Mesenchymal stem cell (in vitro differentiated cells and primary cell): ENCODE results near the gene RUNX3.

Experiments used
- DNase-seq: peaks from one replicate; pipeline ENCODE4 v3.0.0-alpha.2; 2013
- H2AFZ ChIP-seq: one replicate; pipeline ENCODE4 v1.6.1; 2013; ENCODE audit warnings: low read depth, mild to moderate bottlenecking, control low read depth, inconsistent platforms, low read length, moderate library complexity
- H2AK5ac ChIP-seq: 2 replicates; pipeline ENCODE4 v1.6.1; 2013; ENCODE audit warnings: low read length, moderate library complexity, mild to moderate bottlenecking, inconsistent platforms; ENCODE audit not compliant: severe bottlenecking
- H2BK120ac ChIP-seq: one replicate; pipeline ENCODE4 v1.6.1; 2013; ENCODE audit warnings: low read depth, mild to moderate bottlenecking, inconsistent platforms, low read length, moderate library complexity
- H2BK12ac ChIP-seq, 2 experiments: one replicate each; pipeline ENCODE4 v1.6.1; 2013; ENCODE audit warnings: inconsistent platforms in 2 of 2, low read length in 2 of 2, mild to moderate bottlenecking in 2 of 2, moderate library complexity in 2 of 2, control low read depth in 1 of 2
- H2BK15ac ChIP-seq: one replicate; pipeline ENCODE4 v1.6.1; 2013; ENCODE audit warnings: mild to moderate bottlenecking, low read depth, inconsistent platforms; ENCODE audit not compliant: poor library complexity, severe bottlenecking
- H2BK5ac ChIP-seq: 2 replicates; pipeline ENCODE4 v1.6.1; 2013; ENCODE audit warnings: low read depth, mild to moderate bottlenecking, low read length, control low read depth, inconsistent platforms; ENCODE audit not compliant: poor library complexity, severe bottlenecking
- H3K14ac ChIP-seq, 2 experiments: one replicate each; pipeline ENCODE4 v1.6.1; 2013; ENCODE audit warnings: inconsistent platforms in 2 of 2, low read length in 2 of 2, control low read depth in 1 of 2, mild to moderate bottlenecking in 1 of 2, moderate library complexity in 1 of 2
- H3K18ac ChIP-seq, 2 experiments: one replicate each; pipeline ENCODE4 v1.6.1; 2013; ENCODE audit warnings: inconsistent platforms in 2 of 2, low read length in 2 of 2, control low read depth in 1 of 2, low read depth in 1 of 2, mild to moderate bottlenecking in 1 of 2
- H3K23ac ChIP-seq, 2 experiments: one replicate each; pipeline ENCODE4 v1.6.1; 2013; ENCODE audit warnings: inconsistent platforms in 2 of 2, low read length in 2 of 2, mild to moderate bottlenecking in 2 of 2, moderate library complexity in 2 of 2, control low read depth in 1 of 2
- H3K27ac ChIP-seq: 2 replicates; pipeline ENCODE4 v1.5.1; 2013; ENCODE audit warnings: mild to moderate bottlenecking, moderate library complexity, low read length, control low read depth, inconsistent platforms; ENCODE audit not compliant: poor library complexity, severe bottlenecking
- H3K27me3 ChIP-seq, 2 experiments: 2 replicates each; pipeline versions ENCODE4 v1.6.1 to v1.7.0; 2013; ENCODE audit warnings: low read length in 2 of 2, mild to moderate bottlenecking in 2 of 2, moderate library complexity in 2 of 2, control low read depth in 1 of 2, inconsistent platforms in 1 of 2; ENCODE audit not compliant: control insufficient read depth in 1 of 2, insufficient read depth in 1 of 2
- H3K36me3 ChIP-seq, 2 experiments: 2 replicates each; pipeline versions ENCODE4 v1.6.1 to v1.7.0; 2013; ENCODE audit warnings: low read length in 2 of 2, control low read depth in 1 of 2, inconsistent platforms in 1 of 2, low read depth in 1 of 2, mild to moderate bottlenecking in 1 of 2; ENCODE audit not compliant: insufficient read depth in 2 of 2, control insufficient read depth in 1 of 2
- H3K4ac ChIP-seq, 2 experiments: one replicate each; pipeline ENCODE4 v1.6.1; 2013; ENCODE audit warnings: inconsistent platforms in 2 of 2, low read length in 2 of 2, mild to moderate bottlenecking in 2 of 2, moderate library complexity in 2 of 2, control low read depth in 1 of 2, low read depth in 1 of 2
- H3K4me1 ChIP-seq: 2 replicates; pipeline ENCODE4 v1.6.1; 2013; ENCODE audit warnings: low read depth, low read length, control low read depth; ENCODE audit not compliant: control insufficient read depth, insufficient read depth
- H3K4me2 ChIP-seq: 2 replicates; pipeline ENCODE4 v1.6.1; 2013; ENCODE audit warnings: low read length, mild to moderate bottlenecking, inconsistent platforms; ENCODE audit not compliant: poor library complexity, severe bottlenecking
- H3K4me3 ChIP-seq, 2 experiments: 2 replicates each; pipeline versions ENCODE4 v1.5.1 to v1.7.0; 2013; ENCODE audit warnings: low read length in 2 of 2, mild to moderate bottlenecking in 2 of 2, control low read depth in 1 of 2, low read depth in 1 of 2; ENCODE audit not compliant: insufficient read depth in 1 of 2
- H3K79me1 ChIP-seq: replicated peaks from 2 replicates; pipeline ENCODE4 v1.6.1; 2013; ENCODE audit warnings: mild to moderate bottlenecking, control low read depth, low read length, inconsistent platforms; ENCODE audit not compliant: poor library complexity, severe bottlenecking
- H3K9ac ChIP-seq: 2 replicates; pipeline ENCODE4 v1.7.0; 2013; ENCODE audit warnings: mild to moderate bottlenecking, low read length, moderate library complexity
- H3K9me3 ChIP-seq: 2 replicates; pipeline ENCODE4 v1.7.0; 2013; ENCODE audit warnings: mild to moderate bottlenecking, low read length; ENCODE audit not compliant: control insufficient read depth
- H4K8ac ChIP-seq: one replicate; pipeline ENCODE4 v1.6.1; 2013; ENCODE audit warnings: inconsistent platforms, mild to moderate bottlenecking, low read length, moderate library complexity
- H4K91ac ChIP-seq: one replicate; pipeline ENCODE4 v1.6.1; 2013; ENCODE audit warnings: mild to moderate bottlenecking, low read length, inconsistent platforms
- WGBS: methylation state at CpG from one replicate; pipeline ENCODE4 v1.1.7; 2013; ENCODE audit warnings: mixed read lengths; 5-methylcytosine and 5-hydroxymethylcytosine counted together

The RUNX3 gene

DNA sequence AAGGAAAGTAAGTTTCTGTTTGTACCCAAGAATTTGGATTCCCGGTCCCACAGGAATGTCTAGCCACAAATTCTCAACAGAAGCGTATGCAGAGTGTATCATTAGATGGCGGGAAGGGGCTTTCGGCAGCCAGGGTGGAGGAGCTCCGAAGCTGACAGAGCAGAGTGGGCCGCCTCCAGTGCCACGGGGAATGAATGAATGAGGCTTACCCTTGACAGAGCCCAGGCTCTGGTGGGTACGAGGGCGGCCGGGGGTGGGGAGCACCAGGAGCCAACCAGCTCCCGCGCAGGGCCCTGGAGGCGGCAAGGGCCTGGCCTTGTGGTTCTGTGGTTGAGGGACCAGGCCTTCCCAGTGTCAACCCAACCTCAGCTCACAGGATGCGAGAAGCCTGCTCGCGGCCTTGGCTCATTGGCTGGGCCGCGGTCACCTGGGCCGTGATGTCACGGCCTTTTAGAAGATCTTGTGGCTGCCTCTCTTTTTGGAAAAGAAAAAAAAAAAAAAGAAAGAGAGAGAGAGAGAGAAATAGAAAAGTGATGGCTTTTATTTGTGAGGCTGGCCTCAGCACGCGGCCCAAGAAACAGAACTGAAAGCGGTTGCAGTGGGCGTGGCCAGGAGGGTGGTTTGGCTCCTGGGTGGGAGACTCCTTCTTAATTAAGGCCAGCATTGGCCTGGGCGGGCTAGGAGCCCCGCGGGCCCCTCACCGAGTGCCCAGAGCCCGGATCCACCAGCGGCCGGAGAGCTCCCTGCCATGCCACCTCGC is 34.9 kb upstream of the RUNX3 start:
- H3K18ac ChIP-seq, result no peak overlapping the region
- H2BK5ac ChIP-seq, result no peak overlapping the region
- no peak overlapping the region for H3K4me2 ChIP-seq
- H4K8ac ChIP-seq, result no peak overlapping the region
- no peak overlapping the region for H3K14ac ChIP-seq
- no peak overlapping the region for H3K9ac ChIP-seq
- no peak overlapping the region for H3K27ac ChIP-seq
- no peak overlapping the region for H2AK5ac ChIP-seq
- H3K79me1 ChIP-seq, result no peaks in the 10 kb centered on the region
- peaks cover 36 to 58% of the 10 kb centered on the region in 2 experiments for H3K27me3 ChIP-seq
- H3K9me3 ChIP-seq, result no peaks in the 10 kb centered on the region
- peak overlapping the region; percentile 18 for H4K91ac ChIP-seq
- H2BK15ac ChIP-seq, result peak overlapping the region; percentile 54
- peaks cover 8% of the 10 kb centered on the region for H3K4me1 ChIP-seq
- DNase-seq, result peak; percentile 77
- no peak overlapping the region for H3K4me3 ChIP-seq
- no peak overlapping the region for H2BK120ac ChIP-seq
- H3K36me3 ChIP-seq, result no peaks in the 10 kb centered on the region
- no peak overlapping the region for H2BK12ac ChIP-seq
- H3K23ac ChIP-seq, result no peak overlapping the region
- H2AFZ ChIP-seq, result no peak overlapping the region
- no peak overlapping the region for H3K4ac ChIP-seq
- WGBS, result 96% methylated on average over 32 of the region's 32 CpGs

DNA sequence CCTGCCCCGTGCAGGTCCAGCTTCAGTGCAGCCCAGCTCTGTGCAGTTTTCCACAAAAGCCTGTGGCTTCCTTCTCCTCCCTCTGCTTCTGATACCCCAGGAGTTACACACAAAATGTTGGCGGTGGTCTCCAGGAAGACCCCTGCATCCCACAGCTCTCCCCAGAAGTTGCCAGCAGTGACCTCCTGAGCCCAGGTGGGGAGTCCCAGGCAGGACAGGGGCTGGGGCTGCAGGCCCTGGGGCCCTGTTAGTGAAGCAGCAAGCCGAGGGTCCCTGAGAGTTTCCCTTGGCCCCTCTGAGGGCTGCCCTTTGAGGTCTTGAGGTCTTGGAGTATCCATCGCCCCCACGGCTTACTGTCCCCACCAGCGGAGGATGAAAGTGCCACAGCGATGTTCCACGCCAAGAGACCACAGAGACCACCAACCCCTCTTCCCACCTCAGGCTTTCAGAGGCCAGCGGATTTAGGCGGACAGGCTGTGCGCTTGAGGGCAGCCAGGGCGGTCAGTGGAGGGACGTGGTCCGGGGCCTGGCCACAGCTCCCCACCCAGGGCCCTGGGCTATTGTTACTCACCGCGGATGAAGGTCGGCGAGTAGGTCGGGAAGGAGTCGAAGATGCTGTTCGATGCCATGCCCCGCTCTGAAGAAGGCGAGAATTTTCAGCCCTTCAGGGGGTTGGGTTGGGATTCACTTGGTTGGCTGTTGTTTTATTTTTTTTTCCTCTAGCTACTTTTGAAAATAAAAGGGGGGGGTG is 34.0 kb upstream of the RUNX3 start:
- Histone ChIP-seq H3K27me3 (peaks cover 34 to 54% of the 10 kb centered on the region in 2 experiments), H2BK120ac (no peak overlapping the region), H3K36me3 (no peaks in the 10 kb centered on the region), H3K9ac (no peak overlapping the region), H3K4me1 (peaks cover 8% of the 10 kb centered on the region), H3K14ac (no peak overlapping the region), H2AK5ac (no peak overlapping the region), H2BK15ac (no peak overlapping the region), H3K27ac (no peak overlapping the region), H3K9me3 (no peaks in the 10 kb centered on the region), H3K23ac (no peak overlapping the region), H4K8ac (no peak overlapping the region), H3K18ac (no peak overlapping the region), H2BK12ac (no peak overlapping the region), H2AFZ (no peak overlapping the region), H3K4me3 (no peak overlapping the region), H2BK5ac (no peak overlapping the region), H3K4me2 (no peak overlapping the region), H3K4ac (no peak overlapping the region), H3K79me1 (no peaks in the 10 kb centered on the region), H4K91ac (no peak overlapping the region)
- WGBS, result 94% methylated on average over 23 of the region's 23 CpGs
- DNase-seq, result no peak

DNA sequence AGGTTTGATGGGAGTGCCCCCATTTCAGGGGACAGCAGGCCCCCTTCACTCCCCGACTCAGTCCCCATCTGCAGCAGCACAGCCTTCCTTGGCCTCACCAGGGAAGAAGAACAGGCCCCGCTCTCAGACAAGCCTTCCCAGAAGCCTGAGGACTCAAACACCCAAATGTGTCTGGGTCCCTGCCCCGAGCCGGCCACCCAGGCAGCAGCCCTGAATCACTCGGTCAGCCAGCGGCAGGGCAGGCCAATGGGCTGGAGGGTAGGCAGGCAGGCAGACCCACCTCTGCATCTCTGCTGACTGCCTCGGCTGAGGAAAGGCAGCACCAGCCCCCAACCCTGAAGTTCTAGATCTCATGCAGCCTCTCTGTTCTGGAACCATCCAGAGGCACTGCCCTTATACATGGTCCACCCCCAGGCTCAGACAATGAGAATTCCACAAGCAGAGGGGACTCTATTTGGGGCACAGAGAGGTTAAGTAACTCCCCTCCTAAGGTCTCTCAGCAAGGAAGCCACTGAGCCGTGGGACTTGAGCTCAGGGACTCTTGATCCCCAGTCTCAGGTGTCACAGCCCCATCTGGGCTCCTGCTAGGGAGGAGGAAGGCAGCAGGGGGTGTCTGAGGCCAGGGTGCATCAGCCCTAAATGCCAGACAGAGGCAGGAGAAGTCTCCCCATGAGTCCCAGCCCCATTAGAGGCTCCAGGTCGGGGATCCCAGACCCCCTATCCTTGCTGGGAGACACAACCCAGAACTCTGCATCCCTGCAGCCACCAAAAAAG is 33.2 kb upstream of the RUNX3 start:
- H3K27me3 ChIP-seq, result peaks cover 34 to 49% of the 10 kb centered on the region in 2 experiments
- H3K4ac ChIP-seq, result no peak overlapping the region
- H3K9me3 ChIP-seq, result no peaks in the 10 kb centered on the region
- no peak overlapping the region for H3K18ac ChIP-seq
- no peak overlapping the region for H2BK15ac ChIP-seq
- no peak overlapping the region for H2BK120ac ChIP-seq
- H3K36me3 ChIP-seq, result no peaks in the 10 kb centered on the region
- no peak overlapping the region for H3K23ac ChIP-seq
- H3K14ac ChIP-seq, result peak overlapping the region in 1 of 2 experiments; percentile 58
- H2BK12ac ChIP-seq, result no peak overlapping the region
- H4K91ac ChIP-seq, result no peak overlapping the region
- no peak overlapping the region for H4K8ac ChIP-seq
- H3K9ac ChIP-seq, result no peak overlapping the region
- H2AFZ ChIP-seq, result no peak overlapping the region
- H3K4me2 ChIP-seq, result no peak overlapping the region
- no peak overlapping the region for H3K4me3 ChIP-seq
- no peaks in the 10 kb centered on the region for H3K79me1 ChIP-seq
- H3K4me1 ChIP-seq, result peaks cover 8% of the 10 kb centered on the region
- H2AK5ac ChIP-seq, result no peak overlapping the region
- WGBS, result 88% methylated on average over 9 of the region's 9 CpGs
- H2BK5ac ChIP-seq, result no peak overlapping the region
- H3K27ac ChIP-seq, result no peak overlapping the region
- DNase-seq, result no peak
